Amniotic stem cell (primary cell): ENCODE measurements around the gene MAD1L1.
"Not testable (repeated sequence)": the region's sequence is repeated elsewhere in the genome, so short reads cannot be mapped to it uniquely, and the experiment has no call there.

Experiments
- DNase-seq: peaks from one replicate; lab custom pipeline; 2025; lab: John Stamatoyannopoulos, UW

Gene MAD1L1

GRCh38 chr7:1851721-1852516, 380.8 kb downstream of the MAD1L1 start:
- no peak for DNase-seq

DNA sequence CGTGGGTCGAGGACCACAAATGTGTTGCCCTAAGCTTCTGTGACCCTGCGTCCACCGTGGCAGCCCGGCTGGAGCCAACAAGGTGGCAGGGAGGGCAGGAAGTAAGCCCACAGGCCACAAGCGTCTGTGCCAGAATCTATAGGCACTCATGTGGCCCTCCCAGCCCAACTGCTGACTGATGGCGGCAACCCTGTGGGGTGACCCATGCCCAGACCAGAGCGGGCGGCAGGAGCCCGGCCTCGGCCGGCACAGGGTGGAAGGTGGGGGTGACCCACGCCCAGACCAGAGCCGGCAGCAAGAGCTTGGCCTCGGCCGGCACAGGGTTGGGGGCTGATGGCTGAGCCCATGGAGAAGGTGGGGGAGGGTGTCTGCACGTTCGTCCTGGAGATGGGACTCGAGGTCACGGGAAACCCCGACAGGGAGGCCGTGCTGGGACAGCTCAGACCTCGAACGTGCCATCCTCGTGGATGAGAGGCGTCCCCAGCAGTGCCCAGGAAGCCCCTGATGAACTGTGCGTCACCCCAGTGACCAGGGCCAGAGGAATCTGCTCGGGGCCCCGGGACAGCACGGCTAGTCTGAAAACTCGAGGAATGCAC, 381.7 kb downstream of the MAD1L1 start:
- DNase-seq = no peak

DNA sequence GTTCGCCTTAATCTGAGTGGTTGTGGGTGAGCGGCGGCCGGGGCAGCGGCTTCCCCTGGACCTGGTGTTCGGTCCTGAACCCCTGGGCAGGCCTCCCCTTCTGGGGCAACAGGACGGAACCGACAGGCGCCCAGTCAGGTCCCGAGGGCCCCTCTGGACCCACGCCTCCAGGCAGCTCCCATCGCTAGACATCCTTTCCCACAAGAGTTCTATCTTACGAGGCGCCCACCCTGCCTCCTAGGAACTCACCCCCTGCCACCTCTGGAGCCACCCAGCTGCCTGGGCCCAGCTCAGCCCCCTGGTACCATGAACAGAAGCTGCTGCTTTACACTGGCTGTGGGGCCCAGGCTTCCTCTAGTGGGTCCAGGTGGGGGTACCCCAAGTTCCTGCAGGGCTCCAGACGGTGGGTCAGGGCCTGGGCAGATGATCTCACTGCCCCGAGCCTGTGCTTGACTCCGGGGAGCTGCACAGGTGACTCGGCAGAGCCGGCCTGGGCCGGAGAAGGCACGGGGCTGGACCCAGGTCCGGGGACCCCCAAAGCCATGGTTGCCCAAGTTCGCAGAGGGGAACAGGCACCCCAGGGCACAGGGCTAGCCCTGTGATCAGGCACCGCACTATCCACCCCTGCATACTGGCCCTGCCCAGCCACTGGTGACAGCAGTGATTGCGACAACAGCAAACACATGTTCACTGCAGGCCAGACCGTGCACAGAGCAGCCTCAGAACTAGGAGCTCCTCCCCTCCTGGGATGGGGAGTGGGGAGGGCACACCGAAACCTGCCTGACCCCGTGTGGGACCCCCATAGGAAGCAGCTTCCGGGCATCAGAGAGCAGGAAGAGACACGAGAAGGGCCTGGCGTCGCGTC, 382.4 kb downstream of the MAD1L1 start:
- DNase-seq = no peak

DNA sequence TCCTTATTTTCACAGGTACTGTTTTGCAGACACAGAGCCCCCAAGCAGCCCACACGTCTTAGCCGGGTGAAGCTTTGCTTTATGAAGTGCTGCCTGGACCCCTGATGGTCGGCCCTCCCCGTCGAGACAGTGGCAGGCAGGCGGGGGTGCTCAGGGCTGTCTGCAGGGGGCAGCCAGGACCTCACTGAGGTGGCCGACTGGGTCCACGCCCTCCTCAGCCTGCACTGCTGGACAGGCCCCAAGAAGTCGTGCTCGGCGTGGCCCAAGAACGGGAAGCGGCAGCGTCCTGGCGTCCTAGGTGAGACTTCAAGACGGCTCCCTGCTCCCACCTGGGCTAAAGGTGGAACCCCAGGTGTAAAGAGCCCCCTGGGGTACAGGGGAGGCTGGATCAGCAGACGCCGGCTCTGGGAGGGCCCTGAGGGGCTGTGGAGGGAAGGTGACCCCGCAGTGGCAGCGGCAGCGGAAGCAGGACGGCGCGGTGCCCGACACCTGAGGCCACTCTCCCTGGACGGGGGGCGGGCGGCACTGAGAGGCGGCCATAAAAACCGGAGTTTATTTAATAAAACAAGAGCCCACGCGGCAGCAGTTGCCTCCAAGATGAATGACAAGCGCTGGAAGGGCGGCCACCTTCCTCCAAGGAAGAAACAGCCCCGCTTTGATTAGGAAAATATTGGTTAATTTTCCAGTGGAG, 383.2 kb downstream of the MAD1L1 start:
- DNase-seq = no peak

DNA sequence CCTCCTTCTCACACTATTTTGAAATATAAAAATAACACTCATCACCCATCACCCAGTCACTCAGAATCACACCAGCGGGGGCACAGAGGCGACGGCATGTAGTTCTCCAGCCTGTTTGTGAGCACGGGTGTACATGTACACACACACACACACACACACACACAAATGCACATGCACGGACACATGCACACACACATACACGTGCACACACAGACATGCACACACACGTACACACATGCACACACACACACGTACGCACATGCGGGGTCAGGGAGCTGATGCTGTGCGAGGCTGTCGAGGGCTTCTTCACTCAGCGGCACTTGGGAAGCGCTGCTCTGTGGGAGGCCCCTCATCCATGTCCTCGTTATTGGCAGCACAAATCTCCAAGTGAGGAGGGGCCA, 383.8 kb downstream of the MAD1L1 start:
- no peak for DNase-seq

DNA sequence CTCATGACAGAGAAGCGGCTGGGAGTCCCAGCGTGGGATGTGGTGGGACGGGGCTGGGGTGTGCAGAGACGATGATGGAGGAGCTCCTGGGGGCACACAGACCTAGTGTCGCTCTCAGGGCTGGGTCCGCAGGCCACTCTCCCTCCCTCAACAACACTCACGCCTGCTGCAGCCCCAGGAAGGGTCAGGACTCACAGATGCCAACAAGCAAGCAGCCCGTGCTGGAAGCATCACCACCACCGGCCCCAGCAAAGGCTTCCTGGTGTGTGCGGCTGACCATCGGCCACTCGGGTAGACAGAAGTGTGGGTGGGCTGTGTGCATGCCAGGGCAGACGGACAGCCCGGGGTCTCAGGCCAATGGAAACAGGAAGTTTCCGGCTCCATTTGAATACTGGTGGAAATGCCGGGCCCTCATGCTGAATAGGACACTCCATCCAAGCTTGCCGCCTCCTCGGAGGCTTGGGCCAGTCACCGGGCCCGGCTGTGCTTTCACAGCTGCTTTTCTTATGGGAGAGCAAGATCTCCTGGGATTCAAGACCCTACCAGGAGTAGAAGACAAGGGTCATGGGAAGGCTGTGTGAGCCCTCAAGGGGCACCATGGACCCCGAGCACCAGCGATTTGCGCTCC, 384.6 kb downstream of the MAD1L1 start:
- DNase-seq = no peak

- no peak for DNase-seq
Measured at GRCh38 chr7:1847260-1848001, 385.3 kb downstream of the MAD1L1 start.

- no peak for DNase-seq
Measured at GRCh38 chr7:1846331-1847065, 386.2 kb downstream of the MAD1L1 start.

DNA sequence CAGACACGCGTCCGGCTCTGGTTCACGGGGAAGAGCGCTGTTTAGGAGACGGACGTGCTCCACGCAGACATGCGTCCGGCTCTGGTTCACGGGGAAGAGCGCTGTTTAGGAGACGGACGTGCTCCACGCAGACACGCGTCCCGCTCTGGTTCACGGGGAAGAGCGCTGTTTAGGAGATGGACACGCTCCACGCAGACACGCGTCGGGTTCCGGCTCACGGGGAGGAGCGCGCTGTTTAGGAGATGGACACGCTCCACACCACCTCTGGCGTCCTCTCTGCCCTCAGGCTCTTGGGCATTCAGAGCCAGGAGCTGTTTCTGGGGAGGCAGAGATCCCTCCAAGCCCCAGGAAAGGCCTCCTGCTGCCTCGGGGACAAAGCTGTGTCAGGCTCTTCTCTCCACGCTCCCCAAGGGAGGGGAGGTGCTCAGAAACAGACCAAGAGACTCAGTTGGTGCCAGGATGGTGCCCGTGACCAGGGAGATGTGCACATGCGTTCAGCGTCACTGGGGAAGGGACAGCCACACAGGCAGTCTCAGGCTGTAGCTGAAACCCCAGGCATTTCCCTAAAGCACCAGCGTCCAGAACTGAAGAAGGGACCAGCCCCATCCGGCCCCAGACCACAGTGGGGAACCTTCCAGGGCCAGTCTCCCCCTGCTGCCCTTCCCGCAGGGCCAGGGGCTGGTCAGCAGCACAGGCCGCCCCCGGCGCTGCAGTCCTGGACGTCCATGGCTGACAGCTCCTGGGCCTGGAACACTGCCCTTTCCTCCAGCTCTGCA, 387.0 kb downstream of the MAD1L1 start:
- no peak for DNase-seq

- DNase-seq = no peak
Measured at GRCh38 chr7:1844951-1845390, 387.8 kb downstream of the MAD1L1 start.

- no peak for DNase-seq
Measured at GRCh38 chr7:1844336-1844950, 388.3 kb downstream of the MAD1L1 start.

DNA sequence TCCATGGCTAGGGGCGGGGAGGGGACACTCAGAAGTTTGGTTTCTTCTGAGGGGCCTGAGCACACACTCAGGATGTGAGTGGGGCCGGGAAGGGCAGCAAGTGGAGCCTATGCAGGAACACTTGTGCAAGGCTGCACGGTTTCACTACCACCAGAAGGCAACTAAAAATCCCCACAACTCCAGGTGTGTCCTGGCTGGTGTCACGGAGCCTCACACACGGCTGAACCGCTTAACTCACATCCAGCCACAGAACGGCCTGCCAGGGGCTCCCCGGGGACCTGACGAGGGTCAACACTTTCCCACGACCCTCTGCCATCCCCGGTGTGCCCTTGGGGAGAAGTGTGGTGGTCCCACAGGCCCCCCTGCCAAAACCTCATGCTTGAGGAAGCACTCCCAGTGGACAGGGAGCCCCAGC, 388.8 kb downstream of the MAD1L1 start:
- DNase-seq = no peak

- peak; percentile 58 for DNase-seq
Measured at GRCh38 chr7:1843271-1843861, 389.4 kb downstream of the MAD1L1 start.

DNA sequence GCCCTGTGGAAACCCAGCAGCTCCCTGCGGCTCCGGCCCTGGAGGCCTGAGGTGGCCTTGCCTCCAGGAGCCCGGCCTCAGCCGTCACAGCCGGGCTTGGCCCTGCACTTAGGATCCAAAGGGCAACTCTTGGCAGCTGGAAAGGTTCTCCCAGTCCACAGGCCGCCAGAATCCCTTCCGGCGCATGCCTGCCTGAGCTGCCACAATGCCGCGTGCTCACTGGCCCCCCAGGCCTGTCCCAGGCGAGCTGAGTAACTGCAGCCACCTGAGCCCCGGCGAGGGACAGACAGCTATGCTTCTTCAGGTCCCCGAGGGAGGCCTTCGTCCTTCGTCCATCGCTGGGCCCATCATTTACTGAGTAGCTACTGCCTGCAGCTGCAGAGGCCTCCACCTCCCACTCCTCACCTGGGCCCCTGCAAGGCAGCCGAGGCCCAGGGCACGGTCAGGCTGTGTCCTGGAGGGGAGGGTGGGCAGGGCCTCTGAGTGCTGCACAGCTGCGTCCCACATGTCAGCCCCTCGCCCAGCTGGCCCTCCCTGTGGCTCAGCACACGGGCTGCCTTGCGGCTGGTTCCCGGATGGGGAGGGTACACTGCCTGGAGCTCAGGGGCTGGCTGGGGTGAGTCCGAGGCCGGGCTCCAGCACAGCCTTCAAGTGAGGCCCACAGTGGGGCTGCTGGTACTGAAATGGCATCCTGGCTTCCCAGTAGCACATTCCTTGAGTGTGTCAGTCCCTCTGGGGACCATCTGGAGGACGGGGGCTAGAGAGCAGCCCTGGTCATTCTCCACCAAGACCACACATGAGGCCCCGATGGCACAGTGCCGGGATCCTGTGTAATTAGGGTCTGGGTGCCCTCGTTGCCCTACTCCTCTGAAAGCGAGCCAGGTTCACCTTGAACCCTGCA, 390.2 kb downstream of the MAD1L1 start:
- peak; percentile 13 for DNase-seq

- DNase-seq = not testable (repeated sequence)
Measured at GRCh38 chr7:1841286-1842021, 391.3 kb downstream of the MAD1L1 start.

DNA sequence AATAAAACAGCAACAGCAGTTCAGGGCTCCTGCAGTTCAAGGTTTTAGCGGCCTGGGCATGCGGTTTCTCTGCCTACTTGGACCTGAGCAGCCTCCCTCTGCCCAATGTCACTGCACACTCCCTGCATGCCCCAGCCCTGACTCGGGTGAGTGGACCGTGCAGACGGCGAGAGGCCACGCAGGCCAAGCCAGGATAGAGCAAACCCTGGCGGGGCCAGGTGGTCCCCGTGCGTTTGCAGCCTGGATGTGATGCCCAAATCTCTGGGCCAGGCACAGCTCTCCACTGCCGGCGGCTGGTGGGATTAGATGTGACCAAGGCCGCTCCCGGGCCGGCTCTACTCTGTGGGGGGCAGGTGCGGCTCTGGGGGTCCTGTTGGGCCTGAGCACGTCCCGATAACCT, 392.0 kb downstream of the MAD1L1 start:
- not testable (repeated sequence) for DNase-seq

DNA sequence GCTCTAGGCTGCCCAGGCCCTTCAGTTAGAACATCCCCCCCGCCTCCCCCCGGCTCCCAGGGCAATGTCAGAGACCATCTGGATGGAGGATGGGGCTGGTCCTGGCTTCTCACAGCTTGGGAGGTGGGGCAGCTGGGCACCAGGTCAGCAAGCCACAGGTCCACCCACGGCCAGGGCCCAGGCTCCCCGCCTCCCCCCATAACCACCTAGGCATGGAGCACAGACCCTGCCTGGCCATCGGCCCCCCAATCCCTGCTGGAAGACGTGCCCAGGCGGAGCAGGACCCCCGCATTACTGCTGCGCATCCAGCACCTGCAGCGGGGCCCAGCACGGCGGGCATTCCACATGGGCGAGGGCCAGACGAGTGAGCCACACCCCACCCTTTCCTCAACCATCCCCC, 393.0 kb downstream of the MAD1L1 start:
- DNase-seq = no peak
